ENCODE data around the gene BACE2.

Gene BACE2

DNA sequence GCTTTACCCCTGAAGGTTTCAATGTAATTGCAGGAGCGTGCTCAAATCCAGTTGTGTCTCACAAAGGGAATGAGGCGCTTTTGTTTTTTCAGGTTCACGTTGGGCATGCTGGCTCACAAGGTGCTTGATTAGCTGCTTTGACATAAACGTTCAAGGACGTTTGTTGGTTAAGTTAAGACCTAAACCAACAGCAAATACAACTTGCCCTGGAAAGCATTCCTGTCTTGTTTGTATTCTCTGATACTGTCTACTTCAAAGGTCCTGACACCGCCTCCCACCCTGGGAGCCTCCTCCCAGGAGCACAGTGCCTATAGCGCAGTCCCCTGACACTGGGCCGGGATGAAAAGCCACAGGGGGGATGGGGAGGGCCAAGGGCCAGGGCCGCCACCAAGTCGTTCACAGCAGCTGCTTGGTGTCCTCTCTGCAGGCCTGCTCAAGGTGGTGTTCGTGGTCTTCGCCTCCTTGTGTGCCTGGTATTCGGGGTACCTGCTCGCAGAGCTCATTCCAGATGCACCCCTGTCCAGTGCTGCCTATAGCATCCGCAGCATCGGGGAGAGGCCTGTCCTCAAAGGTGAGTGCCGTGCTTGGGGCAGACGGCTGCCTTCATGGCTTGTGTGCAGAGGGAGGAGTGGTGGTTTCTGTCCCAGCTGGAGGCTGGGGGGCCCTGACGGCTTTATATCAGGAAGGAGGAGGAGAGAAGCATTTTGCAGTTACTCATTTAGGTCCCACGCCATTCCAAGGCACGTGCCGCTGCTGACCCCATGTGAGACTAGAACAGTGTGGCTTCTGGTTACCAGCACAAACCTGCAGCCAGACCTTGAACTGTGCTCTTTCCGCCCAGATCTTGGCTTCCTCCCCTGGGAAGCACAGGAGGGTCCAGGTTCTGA is 154.8 kb downstream of the BACE2 start:
- Histone ChIP-seq H3K36me3 (ENCODE audit: control insufficient read depth in 1 of 2, insufficient read depth in 2 of 2, low read length in 2 of 2) (peaks cover 0 to 28% of the 10 kb centered on the region in 2 donors), H3K27me3 (ENCODE audit: control insufficient read depth in 1 of 2, insufficient read depth in 2 of 2, low read length in 2 of 2) (no peaks in the 10 kb centered on the region), H3K9me3 (ENCODE audit: control insufficient read depth in 1 of 2, low read length in 2 of 2) (no peaks in the 10 kb centered on the region), H3K9ac (ENCODE audit: low read depth in 1 of 2, low read length in 2 of 2) (no peak overlapping the region), H3K4me3 (ENCODE audit: low read depth in 1 of 2, low read length in 2 of 2) (no peak overlapping the region), H3K4me1 (ENCODE audit: control insufficient read depth in 1 of 2, insufficient read depth in 2 of 2, low read length in 2 of 2) (peaks cover 69 to 87% of the 10 kb centered on the region in 2 donors), H3K27ac (ENCODE audit: low read depth, low read length) (no peak overlapping the region)

DNA sequence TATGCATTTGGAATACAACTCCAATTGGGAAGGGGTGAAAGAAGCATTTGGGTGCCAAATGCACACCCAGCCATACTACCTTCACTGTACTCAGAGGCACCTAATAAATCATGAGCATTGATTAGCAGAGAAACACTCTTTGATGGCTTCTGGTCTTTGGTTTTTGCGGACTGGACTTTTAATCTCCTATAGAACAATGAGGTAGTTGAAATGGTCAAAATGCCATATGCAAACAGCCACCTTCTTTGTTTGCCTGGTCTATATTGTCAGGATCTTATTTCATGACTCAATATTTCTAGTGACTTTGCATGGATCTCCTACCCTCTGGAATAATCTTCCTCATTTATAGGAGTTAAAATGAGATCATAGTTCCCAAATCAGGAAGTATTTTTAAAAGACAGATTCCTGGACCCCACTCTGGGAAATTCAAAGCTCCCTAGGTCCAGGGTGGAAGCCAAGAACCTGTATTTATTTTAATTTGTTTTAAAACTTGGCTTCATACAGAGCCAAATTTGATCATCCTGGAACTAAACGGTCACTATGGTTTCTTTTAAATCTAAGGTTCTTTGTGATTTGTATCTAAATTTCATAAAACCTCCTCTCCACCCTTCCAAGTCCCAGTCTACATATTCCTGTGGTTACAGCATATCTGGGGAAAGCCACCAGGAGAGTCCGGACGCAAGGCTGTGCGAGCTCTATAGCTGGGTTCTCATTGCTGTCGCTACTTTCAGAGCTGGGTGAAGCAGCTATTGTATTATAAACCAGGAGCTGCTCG is 157.4 kb downstream of the BACE2 start:
- peaks cover 46 to 63% of the 10 kb centered on the region in 2 donors for H3K4me1 ChIP-seq (ENCODE audit: control insufficient read depth in 1 of 2, insufficient read depth in 2 of 2, low read length in 2 of 2)
- H3K4me3 ChIP-seq (ENCODE audit: low read depth in 1 of 2, low read length in 2 of 2), result no peak overlapping the region
- H3K9me3 ChIP-seq (ENCODE audit: control insufficient read depth in 1 of 2, low read length in 2 of 2), result no peaks in the 10 kb centered on the region
- no peak overlapping the region for H3K27ac ChIP-seq (ENCODE audit: low read depth, low read length)
- H3K36me3 ChIP-seq (ENCODE audit: control insufficient read depth in 1 of 2, insufficient read depth in 2 of 2, low read length in 2 of 2), result peaks cover 0 to 41% of the 10 kb centered on the region in 2 donors
- no peaks in the 10 kb centered on the region for H3K27me3 ChIP-seq (ENCODE audit: control insufficient read depth in 1 of 2, insufficient read depth in 2 of 2, low read length in 2 of 2)
- H3K9ac ChIP-seq (ENCODE audit: low read depth in 1 of 2, low read length in 2 of 2), result no peak overlapping the region

DNA sequence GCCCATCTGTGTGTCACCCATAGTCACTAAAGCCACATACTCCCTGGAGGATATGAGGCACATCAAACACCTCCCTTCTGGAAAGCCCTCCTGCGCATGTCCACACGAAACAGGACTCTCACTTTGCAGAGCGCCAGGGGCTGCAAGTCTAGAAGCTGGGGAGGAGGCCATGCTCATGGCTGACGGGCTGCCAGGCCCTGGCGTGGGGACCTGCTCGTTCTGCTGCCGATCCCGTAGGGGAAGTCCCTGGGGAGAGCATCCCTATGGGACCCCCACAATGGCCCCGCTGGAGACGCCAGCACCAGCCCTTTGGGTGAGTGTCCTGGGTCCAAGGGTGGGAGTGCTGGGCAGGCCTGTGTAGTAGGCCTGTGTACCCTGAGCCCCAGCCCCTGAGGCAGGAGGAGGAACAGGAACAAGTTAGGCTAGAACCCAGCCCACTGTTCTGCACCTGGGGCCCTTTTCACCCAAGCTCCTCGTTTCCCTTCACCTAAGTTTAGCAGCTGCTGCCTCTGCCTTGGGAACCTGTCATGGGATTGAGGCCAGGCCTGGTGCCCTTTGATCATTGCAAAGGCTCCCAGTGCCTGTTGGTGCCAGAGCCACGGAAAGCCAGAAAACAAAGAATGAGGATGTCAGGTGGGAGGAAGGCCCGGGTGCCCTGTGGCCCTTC is 158.6 kb downstream of the BACE2 start:
- Histone ChIP-seq H3K4me1 (ENCODE audit: control insufficient read depth in 1 of 2, insufficient read depth in 2 of 2, low read length in 2 of 2) (peaks cover 34 to 51% of the 10 kb centered on the region in 2 donors), H3K9ac (ENCODE audit: low read depth in 1 of 2, low read length in 2 of 2) (no peak overlapping the region), H3K9me3 (ENCODE audit: control insufficient read depth in 1 of 2, low read length in 2 of 2) (no peaks in the 10 kb centered on the region), H3K4me3 (ENCODE audit: low read depth in 1 of 2, low read length in 2 of 2) (peak overlapping the region in 1 of 2 donors; percentile 20), H3K27ac (ENCODE audit: low read depth, low read length) (no peak overlapping the region), H3K36me3 (ENCODE audit: control insufficient read depth in 1 of 2, insufficient read depth in 2 of 2, low read length in 2 of 2) (peaks cover 0 to 40% of the 10 kb centered on the region in 2 donors), H3K27me3 (ENCODE audit: control insufficient read depth in 1 of 2, insufficient read depth in 2 of 2, low read length in 2 of 2) (no peaks in the 10 kb centered on the region)

DNA sequence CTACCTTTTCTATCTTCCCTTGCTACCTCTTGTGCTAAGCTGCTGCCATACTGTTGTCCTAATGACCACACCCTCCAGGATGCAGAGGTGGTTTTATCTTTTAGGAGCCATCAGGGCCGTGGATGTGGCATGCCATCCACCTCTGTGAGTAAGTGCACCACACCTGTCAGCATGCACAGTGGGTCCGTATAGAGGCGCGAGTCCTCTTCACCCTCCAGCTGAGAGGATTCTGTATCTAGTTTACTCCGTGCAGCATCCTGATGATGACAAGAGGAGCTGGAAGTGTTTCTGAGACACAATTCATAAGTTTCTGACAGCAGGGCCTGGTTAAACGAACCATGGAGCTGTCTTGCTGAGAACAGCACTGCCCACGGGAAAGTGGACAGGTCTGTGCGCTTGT is 159.8 kb downstream of the BACE2 start:
- Histone ChIP-seq H3K36me3 (ENCODE audit: control insufficient read depth in 1 of 2, insufficient read depth in 2 of 2, low read length in 2 of 2) (peaks cover 0 to 39% of the 10 kb centered on the region in 2 donors), H3K27me3 (ENCODE audit: control insufficient read depth in 1 of 2, insufficient read depth in 2 of 2, low read length in 2 of 2) (no peaks in the 10 kb centered on the region), H3K9ac (ENCODE audit: low read depth in 1 of 2, low read length in 2 of 2) (no peak overlapping the region), H3K27ac (ENCODE audit: low read depth, low read length) (no peak overlapping the region), H3K4me1 (ENCODE audit: control insufficient read depth in 1 of 2, insufficient read depth in 2 of 2, low read length in 2 of 2) (peaks cover 24 to 39% of the 10 kb centered on the region in 2 donors), H3K4me3 (ENCODE audit: low read depth in 1 of 2, low read length in 2 of 2) (no peak overlapping the region), H3K9me3 (ENCODE audit: control insufficient read depth in 1 of 2, low read length in 2 of 2) (no peaks in the 10 kb centered on the region)

DNA sequence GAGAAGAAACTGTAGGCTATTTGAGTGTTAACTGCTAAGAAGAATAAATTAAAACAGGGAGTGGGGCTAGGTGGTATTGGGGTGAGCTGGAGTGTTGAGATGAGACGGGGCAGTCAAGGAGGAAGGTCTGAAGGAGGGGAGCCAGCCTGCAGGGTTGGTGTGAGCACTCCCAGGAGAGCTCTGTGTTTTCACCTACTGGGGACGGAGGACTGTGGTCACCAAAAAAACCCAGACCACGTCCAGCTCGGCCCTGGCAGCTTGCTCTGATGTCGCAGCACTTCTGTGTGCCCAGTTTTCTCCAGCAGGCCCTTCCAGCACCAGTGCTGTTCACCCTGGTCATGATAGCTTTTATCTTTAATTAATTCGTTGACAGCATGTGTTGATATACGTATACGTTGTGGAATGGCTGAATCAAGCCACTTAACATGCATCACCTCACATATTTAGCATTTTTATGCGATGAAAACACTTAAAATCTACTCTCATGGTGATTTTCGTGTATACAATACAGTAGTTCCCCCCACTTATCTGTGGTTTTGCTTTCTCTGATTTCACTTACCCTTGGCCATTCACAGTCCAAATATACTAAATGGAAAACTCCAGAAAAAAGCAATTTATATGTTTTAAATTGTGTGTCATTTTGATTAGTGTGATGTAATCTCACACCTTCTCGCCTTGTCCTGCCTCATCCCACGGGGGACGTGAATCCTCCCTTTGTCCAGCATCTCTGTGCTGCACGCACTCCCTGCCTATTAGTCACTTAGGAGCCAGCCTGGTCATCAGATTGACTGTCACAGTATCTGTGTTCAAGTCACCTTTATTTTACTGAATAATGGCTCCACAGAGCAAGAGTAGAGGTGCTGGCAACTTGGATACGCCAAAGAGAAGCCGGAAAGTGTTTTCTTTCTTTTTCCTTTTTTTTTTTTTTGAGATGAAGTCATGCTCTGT is 161.0 kb downstream of the BACE2 start:
- Histone ChIP-seq H3K9me3 (ENCODE audit: control insufficient read depth in 1 of 2, low read length in 2 of 2) (peaks cover 0 to 2% of the 10 kb centered on the region in 2 donors), H3K9ac (ENCODE audit: low read depth in 1 of 2, low read length in 2 of 2) (no peak overlapping the region), H3K4me3 (ENCODE audit: low read depth in 1 of 2, low read length in 2 of 2) (no peak overlapping the region), H3K4me1 (ENCODE audit: control insufficient read depth in 1 of 2, insufficient read depth in 2 of 2, low read length in 2 of 2) (peaks cover 22 to 28% of the 10 kb centered on the region in 2 donors), H3K36me3 (ENCODE audit: control insufficient read depth in 1 of 2, insufficient read depth in 2 of 2, low read length in 2 of 2) (peaks cover 0 to 30% of the 10 kb centered on the region in 2 donors), H3K27me3 (ENCODE audit: control insufficient read depth in 1 of 2, insufficient read depth in 2 of 2, low read length in 2 of 2) (no peaks in the 10 kb centered on the region), H3K27ac (ENCODE audit: low read depth, low read length) (no peak overlapping the region)

Data from duodenal mucosa (tissue), 2 donors.